GM19455 (cell line): ENCODE results near the gene ADNP.

ENCODE experiments used
- ATAC-seq: cut with Tn5 transposase; IDR thresholded peaks from one replicate; pipeline ENCODE4 v1.9.1; 2021; ENCODE audit not compliant: unreplicated experiment

The ADNP gene

DNA sequence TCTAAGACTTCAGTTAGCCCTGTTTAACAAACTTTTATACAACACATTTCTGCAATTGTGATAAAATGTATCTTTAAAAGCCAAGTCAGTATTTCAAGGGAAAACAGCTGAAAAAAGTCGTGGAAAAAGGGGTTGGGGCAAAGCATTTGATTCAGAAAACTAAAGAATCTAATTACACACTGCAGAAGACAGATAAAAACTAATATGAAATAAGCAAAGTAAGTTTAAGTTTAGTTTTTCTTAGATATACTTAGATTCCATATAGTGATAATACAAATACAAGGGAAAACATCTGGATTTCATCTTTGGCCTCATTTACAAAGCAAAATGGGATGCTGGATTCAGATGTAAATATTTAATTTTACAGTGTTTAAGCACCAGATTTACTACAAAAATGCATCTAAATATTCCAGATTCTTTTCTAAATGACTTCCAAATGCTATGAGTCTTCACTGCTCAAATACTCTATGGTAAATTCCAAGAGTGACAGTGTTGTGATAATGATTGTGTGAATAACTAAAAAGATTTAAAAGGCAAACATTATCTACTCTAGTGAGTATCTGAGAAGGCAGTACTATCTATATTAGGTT is 1.5 kb upstream of the ADNP start:
- ATAC-seq, result no peak

- ATAC-seq, result no peak
These were observed 814 bp upstream of the ADNP start for GRCh38 chr20:50932016-50932485.

DNA sequence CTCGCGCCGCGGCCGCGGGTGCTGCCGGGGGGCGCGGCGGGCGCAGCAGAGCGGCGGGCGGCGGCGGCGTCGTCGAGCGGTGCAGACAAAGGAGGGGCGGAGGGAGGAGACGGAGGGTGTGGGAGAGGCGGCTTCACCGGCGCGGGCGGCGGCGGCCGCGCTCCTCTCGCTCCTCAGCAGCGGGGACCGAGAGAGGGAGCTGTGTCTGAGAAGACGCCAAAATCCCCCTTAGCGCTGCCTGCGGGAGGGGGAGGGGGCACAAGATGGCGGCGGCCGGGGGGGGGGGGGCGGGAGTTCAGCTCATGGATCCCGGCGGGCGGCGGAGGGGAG is 296 bp downstream of the ADNP start:
- ATAC-seq, result peak; percentile 12

GRCh38 chr20:50930139-50930975 is 880 bp downstream of the ADNP start:
- peak; percentile 4 for ATAC-seq

- ATAC-seq, result peak; percentile 48
These were observed 1.7 kb downstream of the ADNP start for GRCh38 chr20:50929299-50930138.

- no peak for ATAC-seq
These were observed 2.8 kb downstream of the ADNP start for GRCh38 chr20:50928469-50928868.

- no peak for ATAC-seq
These were observed 4.7 kb downstream of the ADNP start for GRCh38 chr20:50926530-50926929.

GRCh38 chr20:50924261-50924920 is 6.8 kb downstream of the ADNP start:
- ATAC-seq, result no peak

- ATAC-seq, result no peak
These were observed 9.3 kb downstream of the ADNP start for GRCh38 chr20:50921803-50922501.

DNA sequence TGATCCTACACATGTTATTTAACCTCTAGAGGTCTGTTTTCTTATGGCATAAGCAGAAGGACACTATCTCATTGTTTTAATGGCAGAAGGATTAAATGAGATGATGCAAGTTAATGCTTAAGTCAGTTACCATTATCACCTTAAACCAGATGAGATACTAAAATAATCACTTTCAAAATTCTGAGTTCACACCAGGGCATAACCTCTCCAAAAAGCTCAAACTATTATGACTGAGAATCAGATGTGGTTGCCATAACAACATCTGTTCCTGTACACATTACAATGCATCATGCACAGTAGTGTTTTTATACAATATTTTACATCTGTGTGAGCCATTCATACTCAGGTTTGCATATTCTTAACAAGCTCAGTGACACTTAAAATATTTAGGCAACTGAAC is 10.2 kb downstream of the ADNP start:
- no peak for ATAC-seq

- ATAC-seq, result no peak
These were observed 11.7 kb downstream of the ADNP start for GRCh38 chr20:50919567-50919966.

DNA sequence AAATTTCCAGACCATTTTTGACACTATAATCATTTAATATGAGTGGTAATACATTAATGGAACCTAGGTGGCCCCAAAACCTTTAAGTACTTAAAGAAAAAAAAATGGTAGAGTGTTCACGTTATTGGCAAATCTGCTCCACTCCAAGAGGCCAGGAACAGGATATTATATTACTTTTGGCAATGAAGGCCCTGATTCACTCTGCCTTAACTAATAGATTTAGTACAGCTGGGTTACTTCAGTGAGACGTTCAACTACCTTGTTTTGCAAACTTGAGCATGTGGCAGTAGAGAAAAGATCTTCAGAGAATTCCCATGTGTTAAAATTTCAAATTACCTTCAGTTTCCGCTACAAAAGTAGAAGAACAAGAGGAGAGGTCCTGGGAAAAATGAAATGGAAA is 12.8 kb downstream of the ADNP start:
- ATAC-seq, result no peak

DNA sequence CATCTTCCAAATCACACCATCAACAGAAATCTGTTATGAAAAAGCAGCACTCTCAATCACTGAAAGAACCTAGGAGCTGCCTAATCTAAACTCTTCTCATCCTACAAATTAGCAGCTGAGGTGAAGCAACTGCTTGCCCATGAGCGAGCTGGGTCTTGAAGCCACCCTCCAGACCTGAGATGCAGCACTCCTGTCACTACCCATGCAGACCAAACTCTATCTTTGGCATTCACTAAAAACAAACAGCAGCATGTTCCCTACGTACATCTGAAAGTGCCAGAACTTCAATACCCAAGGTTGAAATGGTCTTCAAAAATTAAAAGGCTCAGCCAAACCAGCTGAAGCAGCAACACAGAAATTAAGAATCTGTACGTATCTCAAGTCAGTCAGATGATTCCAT is 14.3 kb downstream of the ADNP start:
- ATAC-seq, result no peak

DNA sequence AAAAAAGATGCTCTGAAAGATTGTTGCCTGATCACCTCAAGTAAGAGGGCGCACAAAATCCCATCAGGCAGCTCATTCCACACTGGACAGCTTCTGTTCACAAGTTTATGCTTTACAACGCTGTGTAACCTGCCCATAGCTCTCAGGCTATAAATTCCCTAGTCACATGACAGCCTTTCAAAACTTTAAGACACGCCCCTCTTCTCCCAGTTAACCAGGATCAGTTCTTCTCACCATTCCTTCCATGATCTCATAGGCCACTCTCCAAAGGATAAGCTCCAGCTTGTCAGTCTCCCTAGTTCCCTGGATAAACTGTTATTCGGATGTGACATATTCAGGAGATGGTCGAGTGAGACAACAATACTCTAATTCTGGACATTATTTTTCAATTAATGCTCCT is 15.0 kb downstream of the ADNP start:
- ATAC-seq, result no peak

GRCh38 chr20:50915424-50915823 is 15.8 kb downstream of the ADNP start:
- ATAC-seq, result no peak

DNA sequence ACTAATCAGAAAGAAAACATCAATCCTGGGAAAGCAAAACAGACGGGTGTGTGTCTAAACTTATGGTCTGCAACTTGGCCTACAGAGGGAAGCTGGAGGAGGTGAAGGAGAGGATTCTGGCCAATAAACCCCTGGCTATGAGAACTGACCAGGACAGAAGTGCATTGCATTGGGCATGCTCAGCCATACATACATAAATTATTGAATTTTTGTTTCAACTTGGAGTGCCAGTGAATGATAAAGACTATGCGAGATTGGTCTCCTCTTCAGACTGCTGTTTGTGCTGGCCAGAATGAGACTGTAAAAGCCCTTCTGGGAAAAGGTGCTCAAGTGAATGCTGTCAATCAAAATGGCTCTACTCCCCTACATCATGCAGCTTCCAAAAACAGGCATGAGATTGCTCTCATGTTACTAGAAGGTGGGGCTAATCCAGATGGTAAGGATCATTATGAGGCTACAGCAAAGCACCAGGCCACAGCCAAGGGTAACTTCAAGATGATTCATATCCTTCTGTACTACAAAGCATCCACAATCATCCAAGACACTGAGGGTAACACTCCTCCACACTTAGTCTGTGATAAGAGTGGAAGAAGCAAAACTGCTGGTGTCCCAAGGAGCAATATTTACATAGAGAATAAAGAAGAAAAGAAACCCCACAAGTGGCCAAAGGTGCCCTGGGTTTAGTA is 17.4 kb downstream of the ADNP start:
- ATAC-seq, result no peak

DNA sequence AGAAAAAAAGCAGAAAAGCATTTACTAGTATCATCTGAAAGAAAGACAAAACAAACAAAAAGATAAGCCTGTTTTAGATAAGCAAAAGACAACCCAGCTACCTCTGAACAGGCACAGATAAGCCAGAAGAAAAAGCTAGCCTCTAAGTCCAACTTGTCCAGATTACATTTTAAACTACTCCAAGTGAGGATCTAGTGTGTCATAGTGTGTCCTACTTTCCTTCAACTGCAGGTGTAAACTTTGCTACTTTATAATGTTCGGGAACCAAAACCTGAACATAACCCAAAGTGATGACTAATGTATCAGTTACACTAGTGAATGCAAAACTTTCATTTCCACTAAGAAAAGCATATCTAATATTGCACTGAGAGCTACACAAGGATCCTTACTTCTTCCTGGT is 19.5 kb downstream of the ADNP start:
- ATAC-seq, result peak; percentile 60

GRCh38 chr20:50911030-50911429 is 20.2 kb downstream of the ADNP start:
- ATAC-seq, result no peak

DNA sequence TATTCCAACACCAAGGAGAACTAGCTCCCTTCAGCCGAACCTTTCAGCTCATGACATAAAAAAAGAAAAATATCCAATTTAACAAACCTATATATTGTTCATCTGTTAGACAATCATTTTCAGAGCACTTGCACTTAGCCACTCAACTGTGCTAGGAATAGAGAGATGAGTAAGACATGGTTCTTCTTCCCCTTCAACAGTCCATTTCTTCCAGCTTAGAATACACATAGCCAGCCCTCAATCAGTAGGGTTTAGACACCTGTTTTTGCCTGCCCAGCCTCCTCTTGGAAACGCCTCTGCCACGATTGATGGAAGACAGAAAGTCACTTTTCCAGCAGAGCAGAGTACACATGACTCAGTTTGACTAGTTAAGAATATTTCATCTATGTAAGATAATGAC is 21.8 kb downstream of the ADNP start:
- no peak for ATAC-seq

DNA sequence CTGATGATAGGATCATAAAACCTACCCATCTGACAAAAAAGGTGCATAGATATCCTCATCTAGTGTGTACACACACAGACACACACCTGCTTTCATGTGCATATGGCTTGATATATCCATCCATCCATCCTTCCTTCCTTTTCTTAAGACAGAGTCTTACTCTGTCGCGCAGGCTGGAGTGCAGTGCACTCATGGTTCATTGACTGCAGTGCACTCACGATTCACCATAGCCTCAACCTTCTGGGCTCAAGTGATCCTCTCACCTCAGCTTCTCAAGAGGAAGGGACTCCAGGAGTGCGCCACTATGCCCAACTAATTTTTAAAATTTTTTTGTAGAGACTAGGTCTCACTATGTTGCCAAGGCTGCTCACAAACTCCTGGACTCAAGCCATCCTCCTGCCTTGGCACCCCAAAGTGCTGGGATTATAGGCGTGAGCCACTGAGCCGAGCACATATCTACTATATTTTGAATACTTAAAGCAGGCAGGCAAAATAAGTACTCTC is 27.1 kb downstream of the ADNP start:
- ATAC-seq, result no peak
